ENCODE results near the gene MTHFD2L. TPM values are rescaled to one million over a fixed set of nuclear protein-coding genes. Genes with fewer than 3 reads are reported as not detected.

The MTHFD2L gene
- total RNA-seq (10 to 100 TPM; 12.3 to 19.3 (median 14.5) TPM), polyA plus RNA-seq (1 to 10 TPM; 5.8 to 8.6 TPM)
- long read RNA-seq, donor 1, transcript MTHFD2L-208 (2 exons, 2,363 nt) = major isoform, 21 of 31 reads
- long read RNA-seq, donor 1, partial matches to known transcripts = 0 of 31 reads
- long read RNA-seq, donor 1, other reads (novel, unspliced or antisense) = 9 of 31 reads
- long read RNA-seq, donor 2, transcript MTHFD2L-208 (2 exons, 2,363 nt) = major isoform, 16 of 17 reads
- long read RNA-seq, donor 2, partial matches to known transcripts = 0 of 17 reads
- long read RNA-seq, donor 2, other reads (novel, unspliced or antisense) = 0 of 17 reads
- long read RNA-seq, donor 3, transcript MTHFD2L-208 (2 exons, 2,363 nt) = major isoform, 14 of 29 reads
- long read RNA-seq, donor 3, partial matches to known transcripts = 1 of 29 reads
- long read RNA-seq, donor 3, other reads (novel, unspliced or antisense) = 11 of 29 reads

DNA sequence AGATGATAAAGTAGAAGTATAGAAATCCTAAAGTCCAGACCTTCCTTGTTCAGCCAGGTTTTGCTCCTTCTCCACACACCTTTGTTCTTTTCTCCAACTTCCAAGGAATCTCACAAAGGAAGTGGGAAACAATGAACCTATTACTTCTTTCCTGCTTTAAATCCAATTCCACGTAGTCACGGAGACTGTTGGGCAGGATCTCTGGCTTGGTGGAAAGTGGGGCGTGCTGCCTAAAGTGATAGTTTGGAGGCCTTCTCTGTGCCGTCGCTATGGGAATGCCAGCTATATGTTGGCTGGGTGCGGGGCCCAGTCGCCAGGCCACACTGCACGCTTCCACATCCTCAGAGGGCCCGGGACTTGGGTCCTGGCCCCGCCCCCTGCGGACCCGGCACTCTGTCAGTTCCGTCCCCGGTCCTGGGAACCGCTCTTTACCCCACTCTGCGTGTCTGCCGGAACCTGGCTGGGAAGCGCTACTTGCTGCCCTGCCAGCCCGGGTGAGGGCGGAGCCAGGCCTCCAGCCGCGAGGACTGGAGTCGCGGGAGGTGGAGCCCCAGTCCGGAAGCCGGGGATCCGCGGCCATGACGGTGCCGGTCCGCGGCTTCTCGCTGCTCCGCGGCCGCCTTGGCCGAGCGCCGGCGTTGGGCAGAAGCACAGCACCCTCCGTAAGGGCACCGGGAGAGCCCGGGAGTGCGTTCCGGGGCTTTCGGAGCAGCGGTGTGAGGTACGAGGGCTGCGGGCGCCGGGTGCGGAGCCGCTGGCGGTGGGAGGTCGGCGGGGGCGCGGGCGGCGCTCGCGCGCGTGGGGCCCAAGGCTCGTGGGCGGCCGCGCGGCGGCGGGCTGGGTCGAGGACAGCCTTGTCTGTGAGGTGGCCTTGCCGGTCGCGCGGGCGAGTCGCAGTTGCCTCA is at the start of gene MTHFD2L:
Gene MTHFD2L, plus strand, starts transcription at position 558 of the 905 bp plus-strand sequence. Its CDS starts 21 bp downstream, at position 579.
- H3K4me1 ChIP-seq (ENCODE audit: insufficient read depth) = peaks cover 1% of the 10 kb centered on the region
- peak within 1 kb of the TSS; percentile 82 to 88 for H3K27ac ChIP-seq
- TF ChIP-seq EP300 (IDR thresholded peaks at IDR 0.05) = no peak
- TF ChIP-seq, protein P1, sequence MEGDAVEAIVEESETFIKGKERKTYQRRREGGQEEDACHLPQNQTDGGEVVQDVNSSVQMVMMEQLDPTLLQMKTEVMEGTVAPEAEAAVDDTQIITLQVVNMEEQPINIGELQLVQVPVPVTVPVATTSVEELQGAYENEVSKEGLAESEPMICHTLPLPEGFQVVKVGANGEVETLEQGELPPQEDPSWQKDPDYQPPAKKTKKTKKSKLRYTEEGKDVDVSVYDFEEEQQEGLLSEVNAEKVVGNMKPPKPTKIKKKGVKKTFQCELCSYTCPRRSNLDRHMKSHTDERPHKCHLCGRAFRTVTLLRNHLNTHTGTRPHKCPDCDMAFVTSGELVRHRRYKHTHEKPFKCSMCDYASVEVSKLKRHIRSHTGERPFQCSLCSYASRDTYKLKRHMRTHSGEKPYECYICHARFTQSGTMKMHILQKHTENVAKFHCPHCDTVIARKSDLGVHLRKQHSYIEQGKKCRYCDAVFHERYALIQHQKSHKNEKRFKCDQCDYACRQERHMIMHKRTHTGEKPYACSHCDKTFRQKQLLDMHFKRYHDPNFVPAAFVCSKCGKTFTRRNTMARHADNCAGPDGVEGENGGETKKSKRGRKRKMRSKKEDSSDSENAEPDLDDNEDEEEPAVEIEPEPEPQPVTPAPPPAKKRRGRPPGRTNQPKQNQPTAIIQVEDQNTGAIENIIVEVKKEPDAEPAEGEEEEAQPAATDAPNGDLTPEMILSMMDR (IDR thresholded peaks at IDR 0.05) = no peak
- peak; percentile 67 for TF ChIP-seq POLR2A (IDR thresholded peaks at IDR 0.05)
- WGBS, 3 donors = 0 to 1% (median 1%) methylated on average over 47 to 78 of the region's 78 CpGs
- peak; percentile 93 to 96 (median 95) for DNase-seq
- peak within 1 kb of the TSS; percentile 57 for H3K4me3 ChIP-seq
- no peaks in the 10 kb centered on the region for H3K9me3 ChIP-seq
- intact Hi-C loops (cut with DNase I) = no loop called here
- H3K27me3 ChIP-seq = no peaks in the 10 kb centered on the region
- no peaks in the 10 kb centered on the region for H3K36me3 ChIP-seq

DNA sequence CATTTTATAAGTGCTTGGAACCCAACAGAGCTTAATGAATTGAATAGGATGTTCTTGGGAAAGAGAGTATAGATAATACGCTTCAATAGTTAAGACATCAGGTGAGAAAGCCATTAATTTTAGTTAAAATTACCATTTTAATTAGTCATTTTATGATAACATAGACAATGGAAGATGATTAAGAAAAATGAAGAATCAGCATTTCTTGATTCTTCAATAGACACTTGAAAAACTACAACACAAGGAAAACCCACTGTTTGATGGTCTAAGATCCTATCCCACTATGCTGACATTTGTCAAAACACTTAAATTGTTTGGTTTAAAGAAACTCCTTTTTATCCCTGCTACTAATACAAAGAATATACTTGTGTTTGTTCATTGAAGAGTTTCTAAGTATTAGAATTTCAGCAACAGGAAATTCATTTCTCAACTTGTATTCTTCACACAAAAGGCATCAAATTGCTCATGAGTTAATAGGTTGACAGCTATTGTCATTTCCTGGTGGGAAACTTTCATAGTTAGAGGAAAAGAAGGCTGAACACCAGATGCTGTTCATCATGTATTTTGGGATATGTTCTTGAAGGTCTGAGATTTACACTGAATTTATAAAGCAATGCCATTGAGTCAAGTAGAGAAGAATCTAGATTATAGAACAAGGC is 49.3 kb upstream of the MTHFD2L start:
- no peak for DNase-seq

DNA sequence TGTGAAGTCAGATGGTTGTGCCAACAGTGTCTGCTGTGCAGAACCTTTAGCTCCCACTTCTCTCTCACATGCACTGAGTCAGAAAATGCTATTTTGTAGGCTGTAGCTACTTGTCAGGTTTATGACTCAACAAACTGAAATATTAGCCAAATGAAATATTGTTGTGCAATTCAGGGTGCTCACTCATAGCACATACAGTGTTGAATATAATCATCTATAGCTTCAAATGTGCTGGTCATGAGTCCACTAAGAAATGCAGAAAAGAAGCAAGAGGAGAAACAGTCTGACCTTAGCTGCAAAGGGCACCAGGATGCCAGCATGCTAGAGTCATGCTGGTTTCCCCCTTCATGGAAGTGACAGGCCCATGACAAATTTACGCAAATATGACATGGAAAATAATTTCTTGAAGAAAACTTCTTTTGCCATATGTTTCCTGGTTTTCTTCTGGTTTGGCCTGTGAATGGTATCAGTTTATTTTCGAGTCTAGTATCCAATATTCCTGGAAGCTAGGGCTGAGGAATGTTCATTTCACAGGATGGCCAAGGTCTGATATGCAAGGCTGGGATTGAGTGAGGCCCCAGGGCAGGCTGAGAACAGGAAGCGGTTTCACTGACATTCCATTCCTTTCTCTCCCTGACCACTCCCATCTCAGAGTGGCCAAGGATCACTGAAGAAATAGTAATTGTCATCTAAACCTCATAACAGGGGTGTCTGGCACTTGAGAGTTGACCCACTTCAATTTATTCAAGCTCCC is 48.6 kb upstream of the MTHFD2L start:
- H3K9me3 ChIP-seq = no peaks in the 10 kb centered on the region
- no peaks in the 10 kb centered on the region for H3K36me3 ChIP-seq
- WGBS, 3 donors = 42 to 51% (median 44%) methylated on average over 3 of the region's 3 CpGs
- DNase-seq = no peak
- intact Hi-C loops (cut with DNase I) = no loop called here
- no peak overlapping the region for H3K27ac ChIP-seq
- no peak overlapping the region for H3K4me3 ChIP-seq
- H3K4me1 ChIP-seq (ENCODE audit: insufficient read depth) = no peaks in the 10 kb centered on the region
- no peaks in the 10 kb centered on the region for H3K27me3 ChIP-seq
- TF ChIP-seq, protein P1 (IDR thresholded peaks at IDR 0.05) = no peak
- TF ChIP-seq POLR2A (IDR thresholded peaks at IDR 0.05) (no peak), EP300 (IDR thresholded peaks at IDR 0.05) (no peak)

More for the DNA sequence above, 49.3 kb upstream of the MTHFD2L start:
- intact Hi-C loops (cut with DNase I) = no loop called here
- H3K4me3 ChIP-seq = no peak overlapping the region
- no peaks in the 10 kb centered on the region for H3K36me3 ChIP-seq
- TF ChIP-seq, protein P1 (IDR thresholded peaks at IDR 0.05) = no peak
- TF ChIP-seq EP300 (IDR thresholded peaks at IDR 0.05) (no peak), POLR2A (IDR thresholded peaks at IDR 0.05) (no peak)
- 97 to 99% (median 97%) methylated on average over 1 of the region's 1 CpG for WGBS, 3 donors
- H3K4me1 ChIP-seq (ENCODE audit: insufficient read depth) = no peaks in the 10 kb centered on the region
- no peaks in the 10 kb centered on the region for H3K9me3 ChIP-seq
- no peaks in the 10 kb centered on the region for H3K27me3 ChIP-seq
- H3K27ac ChIP-seq = no peak overlapping the region
